Cerebellar cortex (tissue), 1 donor: ENCODE data around the gene DFFB.

Experiments
- DNase-seq: peaks from one replicate; pipeline ENCODE4 v3.0.0-alpha.2; 2015; ENCODE audit warnings: low spot score

DFFB gene

GRCh38 chr1:3834701-3835100 lies 22.6 kb upstream of the DFFB start:
- no peak for DNase-seq

GRCh38 chr1:3836421-3836820 lies 20.9 kb upstream of the DFFB start:
- DNase-seq, result no peak

GRCh38 chr1:3837200-3837599 lies 20.1 kb upstream of the DFFB start:
- no peak for DNase-seq

- DNase-seq, result no peak
Measured at GRCh38 chr1:3837685-3838084, 19.6 kb upstream of the DFFB start.

GRCh38 chr1:3838788-3839187 lies 18.5 kb upstream of the DFFB start:
- DNase-seq, result no peak

- DNase-seq, result no peak
Measured at GRCh38 chr1:3841491-3841890, 15.8 kb upstream of the DFFB start.

- DNase-seq, result no peak
Measured at GRCh38 chr1:3842912-3843311, 14.4 kb upstream of the DFFB start.

GRCh38 chr1:3846541-3846940 lies 10.7 kb upstream of the DFFB start:
- DNase-seq, result no peak

GRCh38 chr1:3847081-3847480 lies 10.2 kb upstream of the DFFB start:
- DNase-seq, result no peak

- DNase-seq, result no peak
Measured at GRCh38 chr1:3850857-3851256, 6.4 kb upstream of the DFFB start.

- no peak for DNase-seq
Measured at GRCh38 chr1:3851292-3851691, 6.0 kb upstream of the DFFB start.

- no peak for DNase-seq
Measured at GRCh38 chr1:3852091-3852490, 5.2 kb upstream of the DFFB start.

GRCh38 chr1:3852711-3853485 lies 4.4 kb upstream of the DFFB start:
- no peak for DNase-seq

GRCh38 chr1:3857791-3858129 lies 484 bp downstream of the DFFB start:
- DNase-seq, result no peak

GRCh38 chr1:3858231-3858981 lies 1.1 kb downstream of the DFFB start:
- peak; percentile 58 for DNase-seq

GRCh38 chr1:3863231-3863935 lies 6.1 kb downstream of the DFFB start:
- DNase-seq, result no peak

- no peak for DNase-seq
Measured at GRCh38 chr1:3864884-3865283, 7.6 kb downstream of the DFFB start.

- DNase-seq, result no peak
Measured at GRCh38 chr1:3865606-3866160, 8.4 kb downstream of the DFFB start.

GRCh38 chr1:3868464-3869006 lies 11.3 kb downstream of the DFFB start:
- no peak for DNase-seq

GRCh38 chr1:3869751-3870301 lies 12.6 kb downstream of the DFFB start:
- no peak for DNase-seq

- no peak for DNase-seq
Measured at GRCh38 chr1:3871451-3871805, 14.2 kb downstream of the DFFB start.

- DNase-seq, result no peak
Measured at GRCh38 chr1:3872546-3872945, 15.3 kb downstream of the DFFB start.
